Adrenal gland (tissue), 5 donors: Measurements from ENCODE around the gene VPS18.

Experiments
- CTCF ChIP-seq, 6 experiments: fragments of 450-650 bp in 4 of 6; fragments of 200-600 bp in 2 of 6; sonication (generic) in 1 of 6; IDR thresholded peaks; 1 replicate in 5 of 6; 2 replicates in 1 of 6; pipeline versions ENCODE4 v1.5.1 to v1.8.0; 2016 to 2021; ENCODE audit warnings: antibody characterized with exemption in 6 of 6, mild to moderate bottlenecking in 2 of 6, moderate library complexity in 1 of 6
- POLR2A ChIP-seq, 2 donors: fragments of 450-650 bp; IDR thresholded peaks; one replicate each; pipeline ENCODE4 v1.6.1; 2017; ENCODE audit warnings: antibody characterized with exemption in 2 of 2, mild to moderate bottlenecking in 2 of 2, moderate library complexity in 1 of 2
- donor health status: DM: no; HTN: no; CAD: no.

- TF ChIP-seq POLR2A (IDR thresholded peaks at IDR 0.05): no peak
- peak; percentile 38 to 64 (median 56) for TF ChIP-seq CTCF (IDR thresholded peaks at IDR 0.05)
These were observed 34.9 kb upstream of the VPS18 start for GRCh38 chr15:40859206-40859851.
